CD4-positive, alpha-beta T cell treated with Interleukin-17A for 1 hour (primary cell): ENCODE results near the gene TCIRG1.
A peak's percentile ranks its signal among the peaks of the same experiment; 100 is the strongest.

Experiments used
- DNase-seq: peaks from one replicate; pipeline ENCODE4 v3.0.0-alpha.2; 2020

Gene TCIRG1

DNA sequence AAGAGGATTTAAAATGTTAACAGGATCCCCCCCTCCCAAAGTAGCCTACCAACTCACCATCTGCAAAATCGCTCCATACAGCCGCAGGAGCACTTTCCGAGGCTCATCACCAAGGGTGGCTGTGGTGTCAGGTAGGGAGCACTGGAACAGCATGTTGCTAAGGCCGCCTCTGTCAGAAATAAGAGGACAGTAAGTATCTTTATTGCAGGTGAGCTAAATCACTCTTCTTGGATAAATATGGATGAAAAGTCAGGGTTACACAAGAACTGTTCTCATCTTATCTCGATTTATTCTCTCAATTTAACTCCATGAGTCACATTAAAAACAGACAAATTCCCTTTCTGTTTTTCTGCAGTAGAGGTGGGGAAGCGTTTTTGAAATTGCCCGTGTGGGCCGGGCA is 58.1 kb downstream of the TCIRG1 start:
- DNase-seq, result no peak

- DNase-seq, result no peak
Observed at GRCh38 chr11:68099057-68099456, 60.2 kb downstream of the TCIRG1 start.

GRCh38 chr11:68099474-68100405 is 60.9 kb downstream of the TCIRG1 start:
- peak; percentile 28 for DNase-seq
